Adipose tissue (tissue), 3 donors: Measurements from ENCODE around the gene PODNL1. TPM values are rescaled to one million over a fixed set of nuclear protein-coding genes. Genes with fewer than 3 reads are reported as not detected.

Experiments
- H3K27ac ChIP-seq: one replicate; pipeline ENCODE4 v1.5.1; 2013; ENCODE audit warnings: low read depth, low read length
- WGBS, 3 donors: extraction: QIAGEN DNeasy Blood & Tissue Kit; methylation state at CpG; one replicate each; pipeline ENCODE4 v1.1.7; 2013; 5-methylcytosine and 5-hydroxymethylcytosine counted together
- polyA plus RNA-seq, 3 donors: library from polyadenylated mRNA; stranded (reverse); fragments of 200-250 nt; gene quantifications; one replicate each; pipeline ENCODE4 v1.2.3, GENCODE V29; 2013
- donor health status: healthy with polysubstance abuse.
- donor health status: Bipolar disorder and iron deficiency.
- donor health status: healthy.

PODNL1 gene
- polyA plus RNA-seq, 3 donors, result 0.10 to 2.5 (median 0.58) TPM

DNA sequence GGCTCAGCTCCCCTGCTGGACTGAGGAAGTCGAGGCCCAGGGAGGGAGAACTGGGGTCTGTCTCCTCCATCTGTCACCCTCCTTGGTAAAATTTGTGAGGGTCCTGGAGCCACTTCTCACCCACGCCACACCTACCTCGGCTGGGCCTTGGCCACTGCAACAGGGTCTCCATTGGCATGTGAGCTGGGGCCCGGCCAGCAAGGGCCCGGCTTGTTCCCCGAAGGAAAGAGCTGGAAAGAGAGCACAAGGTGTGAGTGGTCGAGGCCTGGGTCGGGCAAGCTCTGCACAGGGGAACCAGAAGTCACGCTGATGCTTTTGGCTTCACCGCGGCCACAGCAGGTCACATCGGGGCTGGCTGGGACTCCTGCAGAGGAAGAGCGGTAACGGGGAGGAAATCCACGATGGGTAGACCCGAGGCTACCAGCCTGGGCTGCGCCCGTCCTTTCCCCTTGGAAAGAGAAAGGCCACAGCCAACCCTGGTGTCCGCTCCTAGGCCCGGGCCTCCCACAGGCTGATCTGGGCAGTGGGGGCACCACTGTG lies 52.3 kb downstream of the PODNL1 start:
- 75 to 95% (median 78%) methylated on average over 19 to 20 of the region's 20 CpGs for WGBS, 3 donors
- no peak overlapping the region for H3K27ac ChIP-seq

DNA sequence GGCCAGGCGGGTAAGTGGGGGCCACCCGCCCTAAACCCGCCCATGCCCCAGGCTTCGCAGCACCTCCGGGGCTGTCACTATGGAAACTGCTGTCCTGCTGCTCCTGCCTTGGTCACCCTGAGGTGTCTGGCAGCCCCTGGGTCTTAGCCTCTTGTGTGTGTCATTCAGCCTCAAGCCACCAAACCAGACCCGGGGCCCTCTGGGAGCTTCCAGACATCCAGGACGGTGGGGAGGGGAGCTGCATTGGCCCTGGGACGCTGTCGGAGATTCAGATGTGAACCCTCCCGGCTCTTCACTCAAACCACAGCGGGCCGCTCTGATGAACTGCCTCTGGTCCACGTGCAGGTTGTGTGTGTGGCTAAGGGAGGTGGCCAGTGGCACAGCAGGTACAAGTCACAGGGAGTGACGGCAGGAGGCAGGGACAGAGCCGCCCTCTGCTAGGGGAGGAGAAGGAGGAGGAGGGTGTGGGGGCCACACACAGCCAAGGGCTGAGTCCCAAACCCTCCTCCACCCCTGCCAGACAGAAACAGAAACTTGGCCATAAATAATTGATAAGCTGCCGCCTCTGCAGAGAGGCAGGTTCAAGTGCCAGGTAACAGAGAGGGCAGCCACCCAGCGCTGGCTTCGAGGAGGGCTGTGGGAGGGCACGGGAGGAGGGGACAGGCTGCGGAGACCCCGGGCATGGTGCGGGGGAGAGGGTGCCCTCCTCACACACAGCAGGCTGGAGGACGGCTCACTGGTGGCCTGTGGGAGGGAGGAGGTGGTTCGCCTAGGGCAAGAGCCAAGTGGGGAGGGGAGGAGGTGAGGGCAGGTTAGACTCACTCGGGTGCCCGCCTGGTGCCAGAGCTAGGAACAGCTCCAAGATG lies 53.3 kb downstream of the PODNL1 start:
- WGBS, 3 donors, result 28 to 66% (median 62%) methylated on average over 26 of the region's 26 CpGs

DNA sequence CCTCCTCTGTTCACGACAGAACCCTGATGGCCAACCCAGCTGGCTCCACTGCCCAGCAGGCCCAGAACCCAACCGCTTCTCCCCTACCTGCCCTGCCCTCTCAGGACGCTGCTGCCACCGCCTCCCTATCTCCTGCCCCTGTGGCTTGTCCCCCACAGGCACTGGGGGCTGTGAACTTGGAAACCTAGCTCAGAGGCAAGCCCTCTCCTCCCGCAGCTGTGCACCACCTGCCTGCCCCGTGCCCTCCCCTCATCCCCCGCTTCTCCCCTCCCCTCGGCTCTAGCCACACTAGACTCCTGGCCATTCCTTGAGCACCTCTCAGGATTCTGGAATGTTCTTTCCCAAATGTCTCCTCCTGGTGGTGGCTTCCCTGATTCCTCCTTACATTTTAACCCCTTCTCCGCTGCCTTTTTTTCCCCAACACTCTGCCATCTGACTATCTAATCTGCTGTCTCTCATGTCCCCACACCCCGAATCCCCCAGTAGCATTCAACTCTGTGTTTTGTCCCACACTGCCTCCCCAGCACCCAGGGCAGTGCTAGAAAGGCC lies 54.6 kb downstream of the PODNL1 start:
- no peak overlapping the region for H3K27ac ChIP-seq
- 80 to 91% (median 81%) methylated on average over 9 to 10 of the region's 10 CpGs for WGBS, 3 donors

More for the DNA sequence above, 53.3 kb downstream of the PODNL1 start:
- no peak overlapping the region for H3K27ac ChIP-seq

DNA sequence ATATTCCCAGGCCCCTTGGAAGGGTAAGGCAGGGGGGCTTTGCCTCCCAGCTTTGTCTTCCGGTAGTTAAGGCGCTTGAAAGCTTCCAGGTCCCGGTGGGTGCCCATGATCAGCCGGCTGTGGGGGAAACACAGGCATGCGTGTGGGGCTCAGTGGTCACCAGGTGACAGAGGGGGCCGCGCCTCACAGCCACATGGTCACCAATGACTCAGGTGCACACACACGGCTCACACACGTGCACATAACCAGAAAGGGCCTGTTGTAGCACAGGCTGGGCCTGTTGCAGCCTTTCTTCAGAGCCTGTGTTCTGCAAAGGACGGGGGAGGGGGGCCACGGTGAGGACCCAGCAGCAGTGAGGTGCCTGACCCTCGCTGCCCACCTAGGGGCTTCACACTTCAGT lies 55.4 kb downstream of the PODNL1 start:
- 90 to 95% (median 91%) methylated on average over 12 of the region's 12 CpGs for WGBS, 3 donors
- H3K27ac ChIP-seq, result no peak overlapping the region

DNA sequence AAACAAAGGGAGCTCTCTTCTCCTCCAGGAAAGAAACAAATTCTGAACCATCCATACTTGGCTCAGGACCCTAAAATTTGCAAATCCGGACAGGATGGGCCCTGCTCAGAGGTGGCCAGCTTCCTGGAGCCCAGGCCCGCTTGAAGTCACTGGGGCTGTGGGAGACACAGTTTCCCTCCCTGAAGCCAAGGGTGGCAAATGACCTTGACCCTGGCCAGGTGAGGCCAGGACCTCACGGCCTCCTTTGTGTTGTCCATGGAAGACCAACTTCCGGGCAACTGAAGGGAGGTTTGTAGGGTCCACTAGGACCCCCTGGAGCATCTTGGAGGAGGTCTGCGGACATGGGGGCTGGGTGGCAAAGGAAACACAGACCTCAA lies 55.8 kb downstream of the PODNL1 start:
- H3K27ac ChIP-seq, result no peak overlapping the region
- WGBS, 3 donors, result 72 to 79% (median 79%) methylated on average over 5 of the region's 5 CpGs

DNA sequence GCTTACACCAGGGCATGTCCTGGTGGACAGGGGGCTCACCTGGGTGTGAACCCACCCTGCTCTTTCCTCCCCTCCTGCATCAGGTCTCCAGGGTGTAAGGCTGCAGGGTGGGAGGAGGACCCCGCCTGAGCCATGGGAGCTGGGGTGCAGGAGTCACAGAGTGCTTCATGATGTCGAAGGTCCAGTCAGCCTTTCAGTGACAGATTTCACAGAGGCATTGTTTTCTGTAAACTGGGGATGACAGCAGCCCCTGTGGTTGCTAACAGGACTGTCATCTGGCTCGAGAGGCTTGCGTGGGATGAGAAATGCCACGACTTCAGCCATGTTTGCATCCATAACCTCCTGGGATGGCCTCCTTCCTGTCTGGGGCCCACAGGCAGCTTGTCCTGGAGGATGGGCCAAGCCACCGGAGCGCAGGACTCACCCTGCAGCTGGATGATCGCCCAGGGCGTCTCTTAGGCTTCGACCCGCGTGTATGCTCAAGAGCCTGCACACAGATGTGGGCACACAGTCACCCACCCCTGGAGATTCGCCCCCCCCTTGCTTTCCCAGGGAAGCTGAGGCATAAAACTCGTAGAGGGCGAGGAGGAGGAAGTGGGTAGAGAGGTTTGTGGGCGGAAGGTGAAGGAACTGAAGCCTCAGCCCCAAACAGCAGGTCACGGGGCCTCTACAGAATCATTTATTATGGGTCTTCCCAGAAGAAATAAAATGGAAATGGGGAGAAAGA lies 56.4 kb downstream of the PODNL1 start:
- H3K27ac ChIP-seq, result no peak overlapping the region

DNA sequence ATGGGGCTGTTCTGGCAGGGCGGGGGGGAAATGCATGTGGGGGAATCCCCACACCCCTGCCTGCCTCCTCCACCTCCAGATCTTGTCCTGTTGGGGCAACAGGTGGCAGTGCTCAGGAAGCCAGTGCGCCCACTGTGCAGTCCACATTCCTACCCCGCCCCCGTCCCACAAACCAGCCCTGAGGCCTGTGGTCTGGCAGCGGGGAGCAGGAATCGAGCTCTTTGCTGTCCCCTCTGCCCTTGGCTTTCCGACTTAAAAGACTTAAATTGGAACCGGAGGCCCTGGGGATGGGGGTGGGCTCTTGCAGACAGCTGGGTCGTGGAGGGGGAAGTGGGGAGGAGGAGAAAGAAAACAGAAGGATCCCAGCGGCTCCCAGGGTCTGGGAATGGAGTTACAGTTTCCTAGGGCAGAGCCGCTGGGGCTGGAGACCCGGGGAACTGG lies 56.9 kb downstream of the PODNL1 start:
- 38 to 74% (median 40%) methylated on average over 12 of the region's 12 CpGs for WGBS, 3 donors
- H3K27ac ChIP-seq, result no peak overlapping the region

More for the DNA sequence above, 56.4 kb downstream of the PODNL1 start:
- WGBS, 3 donors, result 32 to 57% (median 34%) methylated on average over 17 of the region's 17 CpGs

Other genes with a start within 250 kb of the PODNL1 start
- gene MRI1, start 173.9 kb downstream of the PODNL1 start, polyA plus RNA-seq, result 10 to 100 TPM; 12.4 to 33.5 (median 28.3) TPM
- gene C19orf53, start 164.0 kb downstream of the PODNL1 start, polyA plus RNA-seq, result 100 to 1,000 TPM in 2 of 3 donors, 10 to 100 TPM in 1; 89.2 to 156 (median 153) TPM
- 1 to 10 TPM; 1.6 to 3.4 (median 2.0) TPM for gene ZSWIM4, start 143.0 kb downstream of the PODNL1 start, polyA plus RNA-seq
- not detected for gene NANOS3, start 61.3 kb downstream of the PODNL1 start, polyA plus RNA-seq
- 1 to 10 TPM; 1.1 to 3.7 (median 2.9) TPM for gene BRME1, start 32.3 kb downstream of the PODNL1 start, polyA plus RNA-seq
- 10 to 100 TPM; 17.0 to 27.9 (median 20.4) TPM for gene CC2D1A, start 32.2 kb downstream of the PODNL1 start, polyA plus RNA-seq
- 10 to 100 TPM; 13.5 to 29.0 (median 16.2) TPM for gene DCAF15, start 14.1 kb upstream of the PODNL1 start, polyA plus RNA-seq
- 1 to 10 TPM; 4.4 to 5.8 (median 4.4) TPM for gene RFX1, start 67.9 kb upstream of the PODNL1 start, polyA plus RNA-seq
- gene RLN3, start 89.7 kb upstream of the PODNL1 start, polyA plus RNA-seq, result not detected
- 1 to 10 TPM; 2.7 to 8.5 (median 2.9) TPM for gene IL27RA, start 93.3 kb upstream of the PODNL1 start, polyA plus RNA-seq
- 1 to 10 TPM in 2 of 3 donors, under 1 TPM in 1; 0.45 to 9.9 (median 1.9) TPM for gene PALM3, start 123.7 kb upstream of the PODNL1 start, polyA plus RNA-seq
- 10 to 100 TPM in 1 of 3 donors, 1 to 10 TPM in 2; 2.3 to 13.2 (median 3.8) TPM for gene MISP3, start 134.4 kb upstream of the PODNL1 start, polyA plus RNA-seq
- not detected for gene C19orf67, start 147.4 kb upstream of the PODNL1 start, polyA plus RNA-seq
- 10 to 100 TPM; 20.0 to 28.6 (median 24.4) TPM for gene SAMD1, start 152.3 kb upstream of the PODNL1 start, polyA plus RNA-seq
- gene PRKACA, start 179.3 kb upstream of the PODNL1 start, polyA plus RNA-seq, result 10 to 100 TPM; 29.8 to 95.5 (median 73.2) TPM
- 1 to 10 TPM in 1 of 3 donors, under 1 TPM in 2; 0.40 to 1.8 (median 0.71) TPM for gene ASF1B, start 198.2 kb upstream of the PODNL1 start, polyA plus RNA-seq